HG02973 (cell line): ENCODE data around the gene ASB1.

Experiments
- ATAC-seq: cut with Tn5 transposase; IDR thresholded peaks from one replicate; pipeline ENCODE4 v1.9.1; 2021; ENCODE audit warnings: moderate library complexity; ENCODE audit not compliant: unreplicated experiment

ASB1 gene, protein sequence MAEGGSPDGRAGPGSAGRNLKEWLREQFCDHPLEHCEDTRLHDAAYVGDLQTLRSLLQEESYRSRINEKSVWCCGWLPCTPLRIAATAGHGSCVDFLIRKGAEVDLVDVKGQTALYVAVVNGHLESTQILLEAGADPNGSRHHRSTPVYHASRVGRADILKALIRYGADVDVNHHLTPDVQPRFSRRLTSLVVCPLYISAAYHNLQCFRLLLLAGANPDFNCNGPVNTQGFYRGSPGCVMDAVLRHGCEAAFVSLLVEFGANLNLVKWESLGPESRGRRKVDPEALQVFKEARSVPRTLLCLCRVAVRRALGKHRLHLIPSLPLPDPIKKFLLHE

GRCh38 chr2:238426568-238427434 lies at the start of gene ASB1:
Gene ASB1, plus strand, starts transcription at chr2:238426927. Its CDS starts 144 bp downstream, at chr2:238427071.
- ATAC-seq: peak; percentile 71

DNA sequence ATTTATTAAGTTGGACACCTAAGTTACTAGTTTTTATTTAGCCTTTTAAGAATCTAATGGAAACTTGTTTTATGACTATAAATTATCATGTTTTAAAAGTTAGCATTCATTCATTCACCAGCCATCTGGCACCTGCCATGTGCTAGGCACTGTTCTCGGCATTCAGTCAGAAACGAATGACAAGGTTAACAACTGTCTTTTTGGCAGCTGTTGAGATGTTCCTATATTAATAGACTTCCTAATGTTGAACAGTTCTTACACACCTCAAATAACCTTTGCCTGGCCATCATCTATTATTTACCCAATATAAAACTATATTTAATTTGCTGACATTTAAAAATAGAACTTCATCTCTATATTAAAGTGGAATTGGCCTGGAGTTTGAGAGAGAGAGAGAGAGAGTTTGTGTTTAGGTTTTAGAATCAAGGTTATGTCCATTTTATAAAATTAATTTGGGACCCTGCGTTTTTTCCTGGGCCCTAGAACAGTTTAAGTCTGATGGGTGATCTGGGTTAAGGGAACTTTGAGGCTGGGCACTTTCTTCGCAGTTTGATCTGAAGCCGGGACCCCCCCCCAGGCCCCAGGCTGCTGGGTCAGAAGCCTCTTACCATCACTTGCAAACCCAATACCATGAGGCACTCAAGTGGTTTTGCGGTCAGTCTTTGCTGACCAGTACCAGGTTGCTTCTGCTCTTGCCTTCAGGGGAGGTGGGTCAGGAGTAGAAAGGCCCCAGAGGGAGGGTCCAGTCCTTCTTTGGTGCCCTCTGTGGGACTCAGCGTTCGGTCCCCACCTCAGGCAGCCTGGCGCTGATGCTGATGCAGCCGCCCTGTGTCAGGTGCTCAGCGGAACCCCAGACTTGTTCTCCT lies 48.3 kb upstream of the ASB1 start:
- ATAC-seq: no peak

- no peak for ATAC-seq
Measured at GRCh38 chr2:238379096-238379810, 47.5 kb upstream of the ASB1 start.

DNA sequence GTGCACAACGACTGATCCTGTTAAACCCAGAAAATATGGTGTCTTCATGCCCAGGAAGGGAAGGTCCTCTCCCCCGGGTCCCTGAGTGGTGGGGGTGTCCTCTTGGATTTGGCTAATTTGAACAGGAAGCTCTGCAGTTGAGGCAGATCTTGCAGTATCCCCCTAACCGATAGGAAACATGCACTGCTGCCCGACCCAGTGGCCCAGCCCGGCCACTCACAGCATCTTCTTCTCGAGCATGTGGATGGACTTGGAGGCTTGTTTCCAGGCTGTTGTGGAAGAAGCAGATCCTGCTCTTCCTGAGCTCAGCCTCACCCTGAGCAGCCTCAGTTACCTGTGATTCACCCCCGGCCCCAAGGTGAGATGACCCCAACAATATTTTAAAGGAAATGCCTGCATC lies 46.4 kb upstream of the ASB1 start:
- no peak for ATAC-seq

DNA sequence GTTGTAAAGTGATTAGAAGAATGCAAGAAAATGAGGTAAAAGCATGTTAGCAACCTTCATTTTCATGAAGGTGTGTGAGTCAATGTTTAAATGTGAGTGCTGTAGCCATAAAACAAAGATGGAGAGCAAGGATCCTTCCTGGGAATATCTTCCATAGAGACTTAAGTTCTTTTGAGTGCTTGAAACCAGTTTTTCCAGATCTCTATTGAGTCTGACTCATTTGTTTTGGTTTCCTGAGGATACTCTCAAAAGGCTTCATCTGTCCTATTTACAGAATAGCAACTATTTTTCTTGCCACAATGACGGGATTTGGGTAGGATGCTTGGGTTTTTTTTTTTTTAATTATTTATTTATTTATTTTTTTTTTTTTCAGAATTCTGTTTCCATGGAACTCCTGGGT lies 45.9 kb upstream of the ASB1 start:
- ATAC-seq: no peak

GRCh38 chr2:238381341-238382115 lies 45.2 kb upstream of the ASB1 start:
- ATAC-seq: no peak

DNA sequence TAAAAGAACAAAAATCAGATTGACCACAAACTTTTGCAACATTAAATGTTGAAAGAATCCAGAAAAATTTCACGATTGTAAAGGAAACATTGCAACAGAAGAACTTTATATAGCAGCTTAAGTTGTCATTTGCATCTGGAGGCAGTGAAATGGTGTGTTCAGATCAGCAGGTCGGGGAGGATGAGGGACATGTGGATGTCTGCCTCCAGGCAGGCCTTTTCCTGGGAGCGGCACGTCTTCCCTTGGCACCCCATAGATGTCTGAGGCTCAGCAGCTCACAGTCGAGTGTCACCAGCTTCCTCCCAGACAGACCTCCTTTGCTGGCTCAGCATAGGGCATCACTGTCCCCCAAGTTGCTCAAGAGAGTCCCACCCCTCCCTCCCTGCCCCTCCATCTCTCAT lies 44.3 kb upstream of the ASB1 start:
- ATAC-seq: no peak

DNA sequence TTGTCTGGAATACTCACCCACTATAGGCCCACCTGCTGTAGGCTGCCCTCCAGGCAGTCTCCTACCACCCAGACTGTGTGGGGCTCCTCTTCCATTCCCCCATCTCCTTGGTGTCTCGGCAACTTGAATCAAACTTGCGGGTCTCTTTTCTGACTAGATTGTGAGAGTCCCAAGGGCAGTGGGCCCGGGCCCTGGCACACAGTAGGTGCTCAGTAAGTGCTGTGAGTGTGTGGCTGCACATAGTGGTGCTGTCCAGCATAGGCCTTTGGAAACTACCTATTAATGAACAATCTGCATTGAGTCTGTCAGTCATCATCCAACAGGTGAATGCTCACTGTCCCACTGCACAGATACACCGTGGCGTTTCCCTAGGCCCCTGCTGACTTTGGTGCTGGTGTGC lies 43.6 kb upstream of the ASB1 start:
- ATAC-seq: no peak

DNA sequence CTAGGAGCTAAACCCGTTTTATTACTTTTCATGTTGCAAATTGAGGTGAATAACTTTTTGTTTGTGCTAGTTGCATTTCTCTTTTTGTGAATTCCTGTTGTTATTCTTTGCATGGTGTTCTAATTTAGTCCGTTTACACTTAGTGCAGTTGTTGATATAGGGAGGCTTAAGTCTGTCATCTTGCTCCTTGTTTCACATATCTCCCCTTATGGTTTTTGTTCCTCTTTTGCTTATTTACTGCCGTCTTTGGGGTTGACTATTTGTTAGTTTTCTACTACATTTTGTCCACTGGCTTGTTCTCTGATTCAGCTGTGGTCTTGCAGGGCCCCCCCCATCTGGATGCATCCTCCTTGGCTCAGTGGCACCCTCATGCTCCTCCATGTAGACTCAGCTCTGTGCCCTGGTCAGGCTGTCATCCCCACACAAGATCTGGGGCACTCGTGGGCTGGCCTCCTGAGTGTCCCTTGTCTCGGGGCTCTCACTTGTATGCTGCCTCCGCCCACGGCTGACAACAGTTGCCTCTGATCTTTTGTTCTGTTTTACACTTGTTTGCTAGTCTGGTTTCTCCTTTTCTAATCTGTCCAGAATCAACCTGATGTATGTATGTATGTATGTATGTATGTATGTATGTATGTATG lies 42.9 kb upstream of the ASB1 start:
- ATAC-seq: no peak

DNA sequence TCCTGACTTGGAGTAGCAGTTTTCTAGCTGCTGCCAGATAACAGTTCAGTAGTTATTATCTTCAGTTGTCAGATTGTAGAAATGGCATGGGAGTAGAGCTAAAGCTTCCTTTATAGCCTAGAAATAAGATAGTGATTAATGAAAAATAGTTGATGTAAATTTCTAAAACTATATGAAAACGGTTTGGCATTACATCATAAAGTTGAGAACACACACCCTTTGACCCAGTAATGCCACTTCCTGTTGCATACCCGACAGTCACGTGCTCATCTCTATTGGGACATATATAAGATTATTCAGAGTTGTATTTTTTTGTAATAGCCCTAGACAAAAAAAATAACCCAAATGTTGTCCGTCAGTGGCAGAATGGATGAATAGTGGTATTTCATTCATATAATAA lies 39.4 kb upstream of the ASB1 start:
- ATAC-seq: no peak

- no peak for ATAC-seq
Measured at GRCh38 chr2:238388794-238389193, 37.9 kb upstream of the ASB1 start.

- no peak for ATAC-seq
Measured at GRCh38 chr2:238389988-238390589, 36.6 kb upstream of the ASB1 start.

DNA sequence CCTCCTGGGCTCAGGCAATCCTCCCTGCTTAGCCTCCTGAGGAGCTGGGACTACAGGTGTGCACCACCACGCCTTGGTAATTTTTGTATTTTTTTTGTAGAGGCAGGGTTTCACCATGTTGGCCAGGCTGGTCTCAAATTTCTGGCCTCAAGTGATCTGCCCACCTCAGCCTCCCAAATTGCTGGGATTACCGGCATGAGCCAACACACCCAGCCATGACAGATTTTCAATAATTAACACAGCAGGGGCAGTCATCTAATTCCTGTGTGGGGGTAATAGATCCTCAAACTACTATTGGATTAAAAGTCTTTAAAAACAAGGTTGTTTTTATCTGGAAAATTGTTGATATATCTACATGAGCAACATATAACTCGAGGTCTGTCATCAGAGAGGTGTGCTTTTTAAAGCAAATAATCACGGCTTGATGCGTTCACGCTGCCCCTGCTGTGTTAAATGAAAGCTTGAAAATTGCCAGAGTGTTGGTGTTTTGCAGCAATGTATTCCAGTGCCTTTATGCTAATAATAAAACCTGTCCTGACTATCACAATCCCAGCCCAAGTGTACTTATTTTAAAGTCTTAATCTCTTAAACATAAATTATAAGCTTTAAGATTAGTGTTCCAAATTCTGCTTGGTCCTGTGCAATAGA lies 35.6 kb upstream of the ASB1 start:
- ATAC-seq: no peak

- no peak for ATAC-seq
Measured at GRCh38 chr2:238396663-238397062, 30.1 kb upstream of the ASB1 start.

- ATAC-seq: no peak
Measured at GRCh38 chr2:238397356-238397755, 29.4 kb upstream of the ASB1 start.

DNA sequence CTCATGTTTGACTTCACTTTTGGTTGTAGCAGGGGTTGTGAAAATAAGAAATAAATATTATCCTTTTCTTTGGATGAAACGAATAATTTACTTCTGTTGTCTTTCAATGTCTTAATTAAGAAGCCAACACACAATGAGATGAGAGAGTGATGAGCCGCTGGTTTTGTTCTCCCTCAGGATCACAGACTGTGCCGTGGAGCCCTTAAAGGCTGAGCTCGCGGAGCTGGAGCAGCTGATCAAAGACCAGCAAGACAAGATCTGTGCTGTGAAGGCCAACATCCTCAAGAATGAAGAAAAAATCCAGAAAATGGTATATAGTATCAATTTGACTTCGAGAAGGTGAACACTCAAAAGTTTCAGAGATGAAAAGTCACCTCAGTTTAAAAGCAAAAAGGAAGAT lies 28.1 kb upstream of the ASB1 start:
- ATAC-seq: no peak

DNA sequence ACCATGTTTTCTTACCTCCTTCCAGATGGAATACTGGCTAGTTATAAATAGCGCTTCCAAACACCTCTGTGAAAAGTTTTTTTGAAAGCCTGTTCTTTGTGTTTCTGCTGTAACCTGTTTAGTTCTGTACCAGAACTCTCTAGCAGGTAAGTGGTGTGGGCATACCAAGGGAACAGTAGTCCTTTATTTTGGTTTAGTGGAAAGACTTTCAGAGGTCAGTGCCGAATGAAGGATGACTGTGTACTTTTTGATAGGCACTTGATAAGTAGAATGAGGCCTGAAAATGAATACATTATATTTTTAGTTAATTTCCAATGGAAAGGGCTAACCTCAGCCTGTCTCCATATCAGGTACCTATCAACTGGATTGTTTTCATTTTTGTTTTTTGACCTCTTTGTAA lies 27.6 kb upstream of the ASB1 start:
- ATAC-seq: no peak

DNA sequence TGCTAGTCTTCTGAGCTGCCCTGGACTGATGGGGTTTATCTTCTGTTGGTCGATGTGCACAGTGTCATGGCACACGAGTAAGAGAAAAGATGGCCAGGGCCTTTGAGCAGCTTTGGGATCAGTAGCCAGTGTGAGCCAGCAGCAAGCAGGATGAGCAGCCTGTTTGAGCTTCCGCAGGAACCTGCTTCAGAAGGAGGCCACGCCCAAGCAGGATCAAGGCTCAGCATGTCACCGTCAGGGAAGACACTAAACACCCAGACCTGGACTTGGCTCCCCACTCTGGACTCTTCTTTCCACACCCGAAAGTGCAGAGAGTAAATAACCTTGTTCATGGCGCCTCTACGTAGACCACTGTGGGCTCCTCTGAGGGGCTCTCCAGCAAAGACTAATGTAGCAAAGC lies 25.2 kb upstream of the ASB1 start:
- no peak for ATAC-seq
